Erythroblast (primary cell): Measurements from ENCODE around the gene CCDC43.

Experiments used
- GATA1 ChIP-seq: IDR thresholded peaks from 2 replicates; pipeline ENCODE4 v1.6.1; 2011; ENCODE audit warnings: low read depth, mild to moderate bottlenecking, control low read depth, low read length, moderate library complexity
- POLR2A ChIP-seq: IDR thresholded peaks from 2 replicates; pipeline ENCODE4 v1.6.1; 2011; ENCODE audit warnings: mild to moderate bottlenecking, low read length

DNA sequence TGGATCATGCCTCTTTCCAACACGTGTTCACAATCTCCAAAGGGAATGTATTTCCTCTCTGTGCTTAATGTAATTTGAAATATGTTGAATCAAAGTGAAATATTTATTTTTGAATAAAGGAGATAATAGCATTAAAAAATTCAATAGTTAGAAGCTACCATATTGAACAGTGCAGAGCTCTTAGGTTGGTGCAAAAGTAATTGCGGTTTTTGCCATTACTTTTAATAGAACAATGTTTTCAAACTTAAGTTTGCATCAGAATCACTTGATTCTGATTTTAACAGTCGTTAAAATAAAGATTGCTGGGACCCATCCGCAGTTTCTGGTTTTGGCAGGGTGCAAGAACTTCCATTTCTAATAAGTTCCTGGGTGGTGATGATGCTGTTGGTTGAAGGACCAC lies 43.3 kb downstream of the CCDC43 start:
- TF ChIP-seq POLR2A (no peak), GATA1 (no peak)
